ENCODE results near the gene RANBP1.

- TF ChIP-seq SP1 (IDR thresholded peaks at IDR 0.05) (no peak), FOXM1 (IDR thresholded peaks at IDR 0.05; ENCODE audit: borderline replicate concordance) (no peak), PKNOX1 (IDR thresholded peaks at IDR 0.05) (no peak), BHLHE40 (IDR thresholded peaks at IDR 0.05; ENCODE audit: borderline replicate concordance) (no peak)
These were observed 32.6 kb upstream of the RANBP1 start for GRCh38 chr22:20083157-20083890.

Data from HEK293T (cell line).